Measurements from ENCODE around the gene DCAF12L2.
"Not testable (repeated sequence)": the region's sequence is repeated elsewhere in the genome, so short reads cannot be mapped to it uniquely, and the experiment has no call there.

The DCAF12L2 gene

GRCh38 chrX:126165721-126166461, at the start of gene DCAF12L2:
Gene DCAF12L2 (minus strand): TSS chrX:126166289. CDS start chrX:126165924, 365 bp downstream.
- DNase-seq: no peak

- DNase-seq: not testable (repeated sequence)
These were observed 24.8 kb upstream of the DCAF12L2 start for GRCh38 chrX:126190888-126191287.

GRCh38 chrX:126177133-126177840, 11.2 kb upstream of the DCAF12L2 start:
- no peak for DNase-seq

DNA sequence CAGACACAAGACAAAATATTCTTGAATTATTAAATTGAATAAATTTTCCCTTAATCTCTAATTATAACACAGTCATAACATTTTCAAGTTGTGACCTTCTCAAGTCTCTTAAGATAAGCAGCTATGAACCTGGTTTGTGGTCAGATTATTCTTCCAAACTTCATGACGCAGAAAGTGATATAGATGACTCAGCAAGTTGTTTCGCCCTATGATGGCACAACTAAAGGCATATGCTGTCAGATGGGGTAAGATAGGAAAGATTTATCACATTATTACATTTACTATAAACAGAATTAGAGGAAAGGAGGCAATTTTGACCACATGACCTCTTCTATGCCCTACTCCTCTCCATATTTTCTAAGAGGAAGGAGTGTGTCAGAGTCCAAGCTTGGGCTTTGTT, 4.6 kb upstream of the DCAF12L2 start:
- no peak for DNase-seq

DNA sequence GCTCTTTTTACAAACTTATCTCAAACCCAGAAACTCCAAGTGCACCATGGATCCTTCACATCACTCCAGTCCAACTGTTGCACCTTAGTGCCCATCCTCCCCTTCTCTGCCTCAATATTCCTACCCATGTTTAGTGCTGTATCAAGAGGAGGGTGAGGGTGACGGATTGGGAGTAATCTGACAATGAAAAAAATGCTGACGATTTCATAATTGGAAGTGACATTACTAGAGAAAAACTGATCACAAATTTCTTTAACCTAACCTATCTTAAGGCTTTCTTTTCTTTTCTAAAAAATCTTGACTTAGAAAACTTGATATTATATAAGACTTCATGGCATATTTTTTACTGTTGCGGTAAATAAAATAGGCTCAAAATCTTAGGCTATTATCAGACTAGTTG, 1.5 kb upstream of the DCAF12L2 start:
- no peak for DNase-seq

- no peak for DNase-seq
These were observed 728 bp downstream of the DCAF12L2 start for GRCh38 chrX:126165401-126165720.

DNA sequence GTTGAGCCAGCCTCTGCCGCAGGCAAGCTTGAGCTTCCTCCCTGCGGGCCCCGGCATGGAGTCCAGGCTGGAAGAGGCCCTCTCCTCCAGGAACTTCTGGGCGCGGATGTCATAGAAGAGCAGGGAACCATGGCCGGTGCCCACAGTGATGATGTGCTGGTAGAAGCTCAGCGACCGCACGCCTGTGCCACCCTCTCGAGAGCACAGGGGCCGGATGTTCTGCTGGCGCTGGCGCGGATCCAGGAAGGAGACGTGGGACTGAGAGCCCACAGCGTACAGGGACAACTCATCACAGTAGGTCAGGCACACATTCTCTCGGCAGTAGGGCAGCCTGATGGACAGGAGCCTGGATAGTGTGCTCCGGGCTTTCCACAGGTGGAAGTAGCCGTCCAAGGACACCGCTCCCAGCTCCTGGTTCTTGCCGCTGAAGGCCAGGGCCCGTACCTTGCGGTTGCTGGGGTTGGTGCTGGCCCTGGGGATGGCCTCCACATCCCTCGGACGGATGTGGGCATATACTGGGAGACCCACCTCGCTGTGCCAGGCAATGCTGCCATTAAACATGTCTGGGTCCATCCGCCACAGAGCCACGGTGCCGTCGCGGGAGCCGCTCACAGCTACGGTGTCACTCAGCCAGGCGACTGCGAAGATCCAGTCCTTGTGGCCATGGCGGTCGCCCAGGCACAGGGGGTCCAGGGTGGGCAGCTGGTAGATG, 1.2 kb downstream of the DCAF12L2 start:
- DNase-seq: no peak

DNA sequence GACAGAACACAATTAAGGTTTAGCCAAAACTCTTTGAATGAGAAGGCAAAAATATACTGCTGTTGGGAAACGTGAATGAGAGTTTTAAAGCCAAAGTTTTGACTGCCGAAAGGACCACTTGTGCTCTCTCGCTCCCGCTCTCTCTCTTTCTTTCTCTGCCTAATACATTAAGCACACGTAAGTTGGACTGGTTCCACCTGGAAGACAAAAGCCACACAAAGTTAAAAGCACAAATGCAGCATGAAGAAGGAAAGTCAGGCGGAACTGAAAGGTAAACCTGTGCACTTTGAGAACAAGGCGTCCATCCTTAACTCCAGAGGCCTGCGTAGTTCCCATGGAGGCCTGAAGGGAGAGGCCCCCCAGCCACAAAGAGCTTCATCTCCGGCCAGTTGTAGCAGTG, 1.9 kb downstream of the DCAF12L2 start:
- DNase-seq: no peak

DNA sequence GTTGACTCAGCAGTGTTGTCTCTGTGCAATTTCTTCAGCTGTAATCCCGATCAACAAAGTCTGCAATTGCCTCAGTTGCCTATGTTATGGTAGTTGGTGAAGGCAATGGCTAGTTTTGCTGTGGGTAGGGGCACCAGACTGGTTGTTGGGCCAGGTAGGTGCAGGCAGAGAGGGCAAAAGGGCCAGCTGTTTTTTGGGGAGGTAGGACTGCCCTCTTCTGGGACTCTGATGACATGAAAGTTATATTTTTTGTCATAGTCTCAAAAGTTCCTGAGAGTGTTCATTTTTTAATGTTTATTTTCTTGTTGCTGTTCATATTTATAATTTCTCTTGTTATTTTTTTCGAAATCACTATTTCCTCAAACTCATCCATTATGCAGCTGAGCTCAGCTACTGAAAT, 25.1 kb downstream of the DCAF12L2 start:
- DNase-seq: peak; percentile 2

DNA sequence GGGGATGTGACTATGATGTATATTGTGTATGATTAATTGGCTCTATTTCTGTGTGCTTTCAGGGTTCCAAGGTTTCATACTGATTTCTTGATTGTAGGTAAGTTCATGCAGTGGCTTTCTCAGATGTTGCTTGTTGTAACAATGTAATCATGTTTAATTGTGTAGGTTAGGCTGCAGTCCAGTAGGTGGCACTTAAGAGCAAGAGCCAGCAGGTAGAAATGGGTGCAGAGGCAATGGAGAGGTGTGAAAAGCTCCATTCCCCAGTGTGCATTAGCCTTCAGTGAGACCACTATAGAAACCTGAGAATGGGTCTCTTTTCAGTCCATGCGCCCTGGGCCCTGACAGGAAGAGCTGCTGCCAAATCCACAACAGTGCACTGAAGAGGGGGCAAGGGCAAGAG, 28.2 kb downstream of the DCAF12L2 start:
- peak; percentile 4 for DNase-seq

GRCh38 chrX:126124721-126125120, 41.4 kb downstream of the DCAF12L2 start:
- DNase-seq: no peak

All from RPMI8226 (cell line).